Omental fat pad (tissue), 4 donors: Measurements from ENCODE around the gene S100A7A. TPM values are rescaled to one million over a fixed set of nuclear protein-coding genes. Genes with fewer than 3 reads are reported as not detected.

ENCODE experiments used
- ATAC-seq: fragments of 150-250 bp; one replicate; pipeline ENCODE4 v1.9.1; 2016; ENCODE audit warnings: mild to moderate bottlenecking, moderate library complexity; ENCODE audit not compliant: low FRiP score
- DNase-seq: peaks from one replicate; pipeline ENCODE4 v3.0.0-alpha.2; 2019; ENCODE audit warnings: low spot score
- CTCF ChIP-seq, 3 donors: fragments of 450-650 bp; IDR thresholded peaks; one replicate each; pipeline ENCODE4 v1.5.1; 2016 to 2017; ENCODE audit warnings: antibody characterized with exemption in 3 of 3, mild to moderate bottlenecking in 3 of 3, moderate library complexity in 2 of 3
- small RNA-seq: library from RNA; depleted of rRNA; stranded (forward); fragments of <200 nt; gene quantifications from one replicate; pipeline ENCODE3, GENCODE V24; 2016
- total RNA-seq, 4 donors: library from RNA; depleted of rRNA; stranded (reverse); fragments of >200 nt; gene quantifications; one replicate each; pipeline ENCODE4 v1.1.0, GENCODE V29; 2016

Gene S100A7A
- total RNA-seq, 4 donors from 2014 or later, result not detected

GRCh38 chr1:153465811-153466636 lies 49.7 kb downstream of the S100A7A start:
- TF ChIP-seq CTCF (IDR thresholded peaks at IDR 0.05), result peak in 1 of 3 donors; percentile 34
- ATAC-seq (peak; percentile 51), DNase-seq (peak; percentile 24)

GRCh38 chr1:153466908-153467307 lies 50.6 kb downstream of the S100A7A start:
- no peak for TF ChIP-seq CTCF (IDR thresholded peaks at IDR 0.05)
- peak; percentile 60 for ATAC-seq

GRCh38 chr1:153470707-153471106 lies 54.4 kb downstream of the S100A7A start:
- ATAC-seq, result no peak
- DNase-seq, result no peak
- TF ChIP-seq CTCF (IDR thresholded peaks at IDR 0.05), result no peak

More at GRCh38 chr1:153466908-153467307, 50.6 kb downstream of the S100A7A start:
- no peak for DNase-seq

Small RNAs within 50 kb of the gene (small RNA-seq; reads per million reads assigned to genes)
- not detected for gene S100A15A

Other genes starting within 250 kb of the S100A7A start
- gene LELP1, start 213.1 kb upstream of the S100A7A start, total RNA-seq, result not detected
- 1 to 10 TPM in 2 of 4 donors, not detected in 2; 2.0 to 5.4 TPM for gene PRR9, start 198.9 kb upstream of the S100A7A start, total RNA-seq
- not detected for gene LORICRIN, start 156.8 kb upstream of the S100A7A start, total RNA-seq
- not detected for gene PGLYRP3, start 103.6 kb upstream of the S100A7A start, total RNA-seq
- gene PGLYRP4, start 67.7 kb upstream of the S100A7A start, total RNA-seq, result not detected
- 1,000 to 10,000 TPM in 1 of 4 donors, 100 to 1,000 TPM in 3; 436 to 2,200 (median 573) TPM for gene S100A9, start 58.7 kb upstream of the S100A7A start, total RNA-seq
- 10 to 100 TPM in 2 of 4 donors, 1 to 10 TPM in 2; 4.2 to 59.0 (median 9.6) TPM for gene S100A12, start 40.9 kb upstream of the S100A7A start, total RNA-seq
- 100 to 1,000 TPM in 1 of 4 donors, 10 to 100 TPM in 3; 50.4 to 402 (median 59.6) TPM for gene S100A8, start 25.4 kb upstream of the S100A7A start, total RNA-seq
- not detected for gene S100A7, start 44.1 kb downstream of the S100A7A start, total RNA-seq
- 100 to 1,000 TPM; 315 to 566 (median 427) TPM for gene S100A6, start 119.5 kb downstream of the S100A7A start, total RNA-seq
- not detected for gene S100A5, start 124.4 kb downstream of the S100A7A start, total RNA-seq
- gene S100A4, start 129.3 kb downstream of the S100A7A start, total RNA-seq, result 100 to 1,000 TPM; 323 to 723 (median 337) TPM
- 1 to 10 TPM in 3 of 4 donors, not detected in 1; 1.7 to 3.2 (median 2.7) TPM for gene S100A3, start 132.7 kb downstream of the S100A7A start, total RNA-seq
- gene S100A2, start 149.3 kb downstream of the S100A7A start, total RNA-seq, result 1 to 10 TPM in 2 of 4 donors, not detected in 2; 1.3 to 6.5 TPM
- 100 to 1,000 TPM in 3 of 4 donors, 10 to 100 TPM in 1; 84.5 to 225 (median 127) TPM for gene S100A16, start 196.6 kb downstream of the S100A7A start, total RNA-seq
- gene S100A14, start 199.8 kb downstream of the S100A7A start, total RNA-seq, result 1 to 10 TPM in 2 of 4 donors, under 1 TPM in 1, not detected in 1; 0.50 to 1.9 (median 1.3) TPM
- gene S100A13, start 211.0 kb downstream of the S100A7A start, total RNA-seq, result 100 to 1,000 TPM; 118 to 192 (median 176) TPM
- 10 to 100 TPM in 3 of 4 donors, 1 to 10 TPM in 1; 6.0 to 36.5 (median 23.7) TPM for gene S100A1, start 211.9 kb downstream of the S100A7A start, total RNA-seq
- gene CHTOP, start 217.5 kb downstream of the S100A7A start, total RNA-seq, result 10 to 100 TPM; 31.4 to 63.5 (median 53.7) TPM
- gene SNAPIN, start 242.2 kb downstream of the S100A7A start, total RNA-seq, result 10 to 100 TPM; 40.2 to 62.2 (median 54.8) TPM